ENCODE data around the gene FKBP2. TPM values are rescaled to one million over a fixed set of nuclear protein-coding genes. Genes with fewer than 3 reads are reported as not detected.

The FKBP2 gene
- polyA plus RNA-seq, 1 donor (not counting 4 experiments of a cell fraction or from before 2014, with no cell fraction given), result 40.3 TPM

DNA sequence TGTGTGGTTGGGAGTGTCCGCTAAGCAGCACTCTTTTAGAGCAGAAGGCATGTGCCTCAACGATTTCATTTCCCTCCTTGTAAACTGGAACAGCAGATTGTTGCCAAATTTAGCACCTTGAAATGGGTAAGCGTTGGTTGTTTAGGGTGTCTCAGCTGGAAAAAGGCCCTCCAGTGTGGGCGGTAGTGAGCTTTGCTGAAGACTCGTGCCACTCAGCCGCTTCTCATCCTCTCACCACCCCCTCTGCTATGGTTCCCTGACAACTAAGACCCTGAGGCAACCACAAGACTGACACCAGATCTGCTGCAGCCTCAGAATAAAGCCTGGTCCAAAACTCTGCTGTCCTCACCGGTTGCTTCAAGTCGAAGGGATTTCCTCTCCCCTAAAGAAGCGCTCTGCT is 44.3 kb upstream of the FKBP2 start:
- H3K9me1 ChIP-seq (ENCODE audit: control insufficient read depth, extremely low read depth, insufficient read depth, low read length), result no peaks in the 10 kb centered on the region
- no peaks in the 10 kb centered on the region for H3K4me1 ChIP-seq (ENCODE audit: control insufficient read depth, extremely low read depth, insufficient read depth, low read length)
- peaks cover 29% of the 10 kb centered on the region for H3K79me2 ChIP-seq (ENCODE audit: control insufficient read depth, insufficient read depth, low read length)
- no peak overlapping the region for H3K4me2 ChIP-seq (ENCODE audit: control insufficient read depth, extremely low read depth, insufficient read depth, low read depth, low read length)
- TF ChIP-seq EZH2 (IDR thresholded peaks at IDR 0.05; ENCODE audit: low read length), result no peak
- TF ChIP-seq, protein P1, sequence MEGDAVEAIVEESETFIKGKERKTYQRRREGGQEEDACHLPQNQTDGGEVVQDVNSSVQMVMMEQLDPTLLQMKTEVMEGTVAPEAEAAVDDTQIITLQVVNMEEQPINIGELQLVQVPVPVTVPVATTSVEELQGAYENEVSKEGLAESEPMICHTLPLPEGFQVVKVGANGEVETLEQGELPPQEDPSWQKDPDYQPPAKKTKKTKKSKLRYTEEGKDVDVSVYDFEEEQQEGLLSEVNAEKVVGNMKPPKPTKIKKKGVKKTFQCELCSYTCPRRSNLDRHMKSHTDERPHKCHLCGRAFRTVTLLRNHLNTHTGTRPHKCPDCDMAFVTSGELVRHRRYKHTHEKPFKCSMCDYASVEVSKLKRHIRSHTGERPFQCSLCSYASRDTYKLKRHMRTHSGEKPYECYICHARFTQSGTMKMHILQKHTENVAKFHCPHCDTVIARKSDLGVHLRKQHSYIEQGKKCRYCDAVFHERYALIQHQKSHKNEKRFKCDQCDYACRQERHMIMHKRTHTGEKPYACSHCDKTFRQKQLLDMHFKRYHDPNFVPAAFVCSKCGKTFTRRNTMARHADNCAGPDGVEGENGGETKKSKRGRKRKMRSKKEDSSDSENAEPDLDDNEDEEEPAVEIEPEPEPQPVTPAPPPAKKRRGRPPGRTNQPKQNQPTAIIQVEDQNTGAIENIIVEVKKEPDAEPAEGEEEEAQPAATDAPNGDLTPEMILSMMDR (optimal IDR thresholded peaks at IDR 0.05 in 1 of 3, IDR thresholded peaks at IDR 0.05 in 1 of 3, conservative IDR thresholded peaks at IDR 0.05 in 1 of 3; ENCODE audit: extremely low read depth in 1 of 3, insufficient read depth in 2 of 3, low read length in 3 of 3), result no peak
- DNase-seq (ENCODE audit: low read depth, low spot score) (no peak), FAIRE-seq (no peak)
- H3K36me3 ChIP-seq (ENCODE audit: control insufficient read depth in 2 of 2, extremely low read depth in 1 of 2, insufficient read depth in 2 of 2, low read length in 2 of 2), result peaks cover 44 to 79% of the 10 kb centered on the region in 2 experiments
- H3K27me3 ChIP-seq (ENCODE audit: control insufficient read depth, extremely low read depth, insufficient read depth, low read length), result no peaks in the 10 kb centered on the region
- no peak overlapping the region for H3K27ac ChIP-seq (ENCODE audit: control insufficient read depth, insufficient read depth, low read length)
- peaks cover 4% of the 10 kb centered on the region for H4K20me1 ChIP-seq (ENCODE audit: control insufficient read depth, extremely low read depth, insufficient read depth, low read length)
- no peaks in the 10 kb centered on the region for H3K9me3 ChIP-seq (ENCODE audit: control insufficient read depth, low read depth, low read length)
- H3K9ac ChIP-seq (ENCODE audit: control insufficient read depth, extremely low read depth, insufficient read depth, low read length), result no peak overlapping the region
- no peak overlapping the region for H2AFZ ChIP-seq (ENCODE audit: control insufficient read depth, low read length)
- dilution Hi-C loops (cut with MboI; ENCODE audit: extremely low pct_ligation_motif_present, low sequenced_read_pairs), result no loop called here
- H3K4me3 ChIP-seq (ENCODE audit: control insufficient read depth in 2 of 3, extremely low read depth in 1 of 3, insufficient read depth in 2 of 3, low read depth in 1 of 3, low read length in 3 of 3), result no peak overlapping the region

DNA sequence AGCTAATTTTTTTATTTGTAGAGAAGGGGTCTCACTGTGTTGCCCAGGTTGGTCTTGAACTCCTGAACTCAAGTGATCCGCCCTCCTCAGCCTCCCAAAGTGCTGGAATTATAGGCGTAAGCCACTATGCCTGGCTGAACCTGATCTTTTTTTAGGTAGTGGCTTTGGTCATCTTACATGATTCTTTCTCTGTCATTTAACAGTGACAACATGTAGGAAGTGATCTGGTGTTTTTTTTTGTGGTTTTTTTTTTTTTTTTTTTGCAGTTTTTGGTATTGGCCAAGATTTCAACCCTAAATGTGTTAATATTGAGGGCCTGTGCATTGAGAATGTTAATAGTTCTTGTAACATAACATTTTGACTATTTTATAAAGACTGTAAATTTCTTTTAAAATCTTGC is 42.4 kb upstream of the FKBP2 start:
- dilution Hi-C loops (cut with MboI; ENCODE audit: extremely low pct_ligation_motif_present, low sequenced_read_pairs), result no loop called here
- no peaks in the 10 kb centered on the region for H3K4me1 ChIP-seq (ENCODE audit: control insufficient read depth, extremely low read depth, insufficient read depth, low read length)
- H3K9ac ChIP-seq (ENCODE audit: control insufficient read depth, extremely low read depth, insufficient read depth, low read length), result no peak overlapping the region
- TF ChIP-seq, protein P1 (optimal IDR thresholded peaks at IDR 0.05 in 1 of 3, IDR thresholded peaks at IDR 0.05 in 1 of 3, conservative IDR thresholded peaks at IDR 0.05 in 1 of 3; ENCODE audit: extremely low read depth in 1 of 3, insufficient read depth in 2 of 3, low read length in 3 of 3), result no peak
- TF ChIP-seq EZH2 (IDR thresholded peaks at IDR 0.05; ENCODE audit: low read length), result no peak
- FAIRE-seq (no peak), DNase-seq (ENCODE audit: low read depth, low spot score) (no peak)
- H3K27ac ChIP-seq (ENCODE audit: control insufficient read depth, insufficient read depth, low read length), result no peak overlapping the region
- H3K9me3 ChIP-seq (ENCODE audit: control insufficient read depth, low read depth, low read length), result no peaks in the 10 kb centered on the region
- peaks cover 46 to 79% of the 10 kb centered on the region in 2 experiments for H3K36me3 ChIP-seq (ENCODE audit: control insufficient read depth in 2 of 2, extremely low read depth in 1 of 2, insufficient read depth in 2 of 2, low read length in 2 of 2)
- H3K9me1 ChIP-seq (ENCODE audit: control insufficient read depth, extremely low read depth, insufficient read depth, low read length), result no peaks in the 10 kb centered on the region
- H3K79me2 ChIP-seq (ENCODE audit: control insufficient read depth, insufficient read depth, low read length), result peaks cover 11% of the 10 kb centered on the region
- H3K4me3 ChIP-seq (ENCODE audit: control insufficient read depth in 2 of 3, extremely low read depth in 1 of 3, insufficient read depth in 2 of 3, low read depth in 1 of 3, low read length in 3 of 3), result no peak overlapping the region
- H3K27me3 ChIP-seq (ENCODE audit: control insufficient read depth, extremely low read depth, insufficient read depth, low read length), result no peaks in the 10 kb centered on the region
- H3K4me2 ChIP-seq (ENCODE audit: control insufficient read depth, extremely low read depth, insufficient read depth, low read depth, low read length), result no peak overlapping the region
- H2AFZ ChIP-seq (ENCODE audit: control insufficient read depth, low read length), result no peak overlapping the region
- peaks cover 4% of the 10 kb centered on the region for H4K20me1 ChIP-seq (ENCODE audit: control insufficient read depth, extremely low read depth, insufficient read depth, low read length)

Measured in keratinocyte (primary cell).